GM19240 (cell line): ENCODE data around the gene MYOT.
"Not testable (repeated sequence)": the region's sequence is repeated elsewhere in the genome, so short reads cannot be mapped to it uniquely, and the experiment has no call there.

Experiments
- DNase-seq: peaks from one replicate; pipeline ENCODE4 v3.0.0; 2011; ENCODE audit warnings: low spot score; ENCODE audit not compliant: insufficient read length

Gene MYOT

DNA sequence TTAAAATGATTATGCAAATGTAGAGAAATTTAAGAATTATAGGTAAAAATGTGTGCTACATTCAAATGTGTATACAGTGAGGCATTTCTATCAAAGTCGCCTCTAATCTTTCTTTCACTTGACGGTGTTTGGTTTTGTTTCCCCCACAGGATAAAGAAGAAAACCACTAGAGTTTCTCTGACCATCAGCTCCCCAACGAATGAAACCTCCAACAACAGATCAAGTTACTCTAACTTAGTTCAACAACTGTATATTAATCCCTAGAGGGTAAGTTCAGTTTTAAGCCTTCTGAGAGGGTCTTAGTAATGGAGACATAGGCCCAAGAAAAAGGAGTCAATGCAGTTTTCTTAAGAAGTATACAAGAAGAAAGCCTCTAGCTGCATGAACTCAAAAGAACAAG lies 11.5 kb upstream of the MYOT start:
- no peak for DNase-seq

DNA sequence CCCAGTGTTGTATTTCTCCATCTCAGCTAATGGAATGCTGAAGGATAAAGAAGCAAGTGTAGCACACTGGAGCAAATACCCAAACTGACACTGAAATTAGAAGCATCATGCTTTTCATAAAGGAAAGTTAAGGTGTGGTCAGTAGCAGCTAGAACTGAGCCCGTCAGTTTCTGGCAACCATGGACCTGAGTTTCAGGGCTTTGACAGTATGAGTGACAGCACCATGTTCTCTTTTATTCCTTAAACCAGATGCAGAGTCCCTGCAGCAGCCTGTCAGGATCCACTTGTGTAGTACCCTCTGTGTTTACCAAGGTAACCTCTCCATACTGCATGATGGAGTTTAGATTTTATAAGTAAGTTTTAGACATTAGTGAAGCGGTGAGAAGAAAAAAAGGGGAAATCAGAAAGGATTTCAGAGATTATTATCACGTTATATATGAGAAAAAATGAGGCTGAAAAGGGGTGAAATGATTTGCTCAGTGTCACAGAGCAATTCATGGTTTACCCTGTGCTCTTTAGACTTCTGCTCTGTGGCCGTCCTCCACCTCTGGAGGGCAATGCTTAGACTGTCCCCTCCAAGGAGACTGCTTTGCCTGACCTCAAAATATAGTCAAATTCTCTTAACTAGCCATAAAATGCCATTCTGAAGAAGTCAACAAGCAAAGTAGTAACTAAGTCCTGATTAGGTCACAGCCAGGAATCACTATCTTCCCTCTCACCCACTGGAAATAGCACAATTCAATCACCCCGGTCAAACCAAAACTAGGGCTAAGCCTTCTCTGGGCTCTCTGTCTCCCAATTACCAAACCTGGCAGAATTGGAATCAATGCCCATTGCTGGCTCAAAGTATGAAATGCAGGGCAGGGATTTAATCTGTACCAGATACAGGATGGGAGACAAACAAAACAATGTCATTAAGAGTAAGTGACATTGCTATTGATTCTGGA lies 10.5 kb upstream of the MYOT start:
- no peak for DNase-seq

DNA sequence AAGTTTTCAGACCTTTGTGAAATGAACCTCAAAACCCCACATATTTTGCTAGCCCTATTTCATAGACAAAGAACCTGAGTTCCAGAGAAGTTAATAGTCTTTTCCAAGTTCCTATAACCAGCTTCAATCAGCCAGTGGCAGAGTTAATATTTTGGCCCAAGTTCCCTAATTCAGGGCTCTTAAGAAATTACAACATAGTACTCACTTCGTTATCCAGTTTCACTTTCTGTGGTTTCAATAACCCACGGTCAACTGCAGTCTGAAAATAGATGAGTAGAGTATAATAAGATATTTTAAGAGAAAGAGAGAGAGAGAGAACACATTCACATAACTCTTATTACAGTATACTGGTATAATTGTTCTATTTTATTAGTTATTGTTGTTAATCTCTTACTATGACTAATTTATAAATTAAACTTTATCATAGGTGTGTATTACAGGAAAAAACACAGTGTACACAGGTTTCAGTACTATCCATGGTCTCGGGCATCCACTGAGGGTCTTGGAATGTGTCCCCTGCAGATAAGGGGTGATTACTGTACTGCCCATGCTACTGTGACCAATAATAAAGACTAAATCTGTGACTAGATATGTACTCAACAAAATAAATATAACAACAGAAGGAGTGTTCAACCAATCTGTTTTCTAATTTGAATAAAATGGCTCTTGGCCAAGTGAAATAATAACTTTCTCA lies 9.3 kb upstream of the MYOT start:
- DNase-seq = no peak

DNA sequence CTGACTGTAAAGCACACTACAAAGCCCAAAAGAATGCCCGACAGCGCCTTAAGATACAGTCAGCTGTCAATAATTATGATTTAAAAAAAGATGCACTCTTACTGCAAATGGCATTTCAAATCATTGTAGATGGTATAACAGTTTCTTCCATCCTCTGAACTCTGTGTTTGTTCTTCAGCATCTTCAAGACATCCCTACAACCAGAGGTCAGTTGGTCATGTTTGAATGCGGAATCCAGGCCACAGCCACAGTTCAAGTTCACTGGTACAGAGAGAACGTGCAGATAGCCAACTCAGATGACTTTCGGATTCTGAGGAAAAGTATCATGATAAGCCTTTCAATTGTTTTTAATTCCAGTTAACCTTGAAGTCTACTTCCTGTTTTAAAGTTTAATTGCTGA lies 8.7 kb upstream of the MYOT start:
- no peak for DNase-seq

DNA sequence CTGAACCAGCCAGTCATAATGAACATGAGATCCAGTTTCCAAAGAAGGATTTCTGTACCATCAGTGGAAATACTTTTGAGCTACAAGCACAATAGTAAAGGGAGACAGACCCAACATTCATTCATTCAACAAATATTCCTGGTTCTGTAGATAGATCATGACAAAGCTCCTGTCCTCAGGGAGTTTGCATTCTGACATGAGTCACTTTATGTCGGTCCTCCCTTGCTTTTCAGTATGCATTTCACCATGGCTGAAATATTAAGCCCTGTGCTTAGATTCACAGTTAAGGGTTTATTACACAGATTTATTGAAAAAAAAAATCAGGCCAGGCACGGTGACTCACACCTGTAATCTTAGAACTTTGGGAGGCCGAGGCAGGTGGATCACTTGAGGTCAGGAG lies 5.4 kb upstream of the MYOT start:
- DNase-seq = no peak

DNA sequence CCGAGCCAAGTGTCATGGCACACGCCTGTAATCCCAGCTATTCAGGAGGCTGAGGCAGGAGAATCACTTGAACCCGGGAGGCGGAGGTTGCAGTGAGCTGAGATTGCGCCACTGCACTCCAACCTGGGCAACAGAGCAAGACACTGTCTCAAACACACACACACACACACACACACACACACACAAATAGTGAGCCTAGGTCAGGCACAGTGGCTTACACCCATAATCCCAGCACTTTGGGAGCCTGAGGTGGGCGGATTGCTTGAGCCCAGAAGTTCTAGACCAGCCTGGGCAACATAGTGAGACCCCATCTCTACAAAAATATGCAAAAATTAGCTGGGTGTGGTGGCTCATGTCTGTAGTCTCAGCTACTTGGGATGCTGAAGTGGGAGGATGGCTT lies 4.0 kb upstream of the MYOT start:
- DNase-seq = not testable (repeated sequence)

DNA sequence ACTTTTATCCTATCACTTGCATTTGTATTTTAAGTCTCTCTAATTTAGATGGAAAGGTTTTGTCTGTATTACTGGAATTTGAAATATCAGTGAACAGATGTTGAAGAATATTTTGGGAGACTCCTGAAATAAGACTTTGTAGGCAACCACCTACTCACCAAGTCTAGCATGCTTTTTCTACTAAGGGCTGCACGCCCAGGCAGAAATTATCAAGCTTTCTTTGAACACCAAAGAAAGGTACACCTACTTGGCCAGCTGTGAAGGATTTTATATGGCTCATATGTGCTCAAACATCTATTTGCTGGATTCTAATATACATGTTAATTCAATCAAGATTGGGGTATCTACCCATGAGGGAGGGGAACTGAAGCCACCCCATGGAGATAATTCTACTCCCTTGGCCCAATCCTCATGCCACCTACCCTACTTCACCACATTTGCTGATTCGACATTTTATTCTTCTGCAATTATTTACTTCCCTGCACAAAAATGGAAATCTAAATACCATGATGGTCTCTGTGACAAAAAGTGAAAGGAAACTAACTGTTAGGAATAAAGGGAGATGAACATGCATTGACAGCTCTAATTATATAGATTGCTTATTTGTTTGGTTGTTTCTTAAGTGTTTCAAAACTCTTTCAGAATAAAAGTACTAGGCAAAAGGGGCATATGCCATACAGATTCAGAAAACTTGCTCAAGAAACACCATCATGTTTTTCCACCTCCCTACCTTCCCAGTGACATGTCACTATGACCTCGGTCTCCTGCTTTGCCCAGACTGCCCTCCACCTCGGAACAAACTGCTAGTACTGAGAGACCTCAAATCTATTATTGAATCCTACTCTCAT lies 895 bp upstream of the MYOT start:
- DNase-seq = no peak

DNA sequence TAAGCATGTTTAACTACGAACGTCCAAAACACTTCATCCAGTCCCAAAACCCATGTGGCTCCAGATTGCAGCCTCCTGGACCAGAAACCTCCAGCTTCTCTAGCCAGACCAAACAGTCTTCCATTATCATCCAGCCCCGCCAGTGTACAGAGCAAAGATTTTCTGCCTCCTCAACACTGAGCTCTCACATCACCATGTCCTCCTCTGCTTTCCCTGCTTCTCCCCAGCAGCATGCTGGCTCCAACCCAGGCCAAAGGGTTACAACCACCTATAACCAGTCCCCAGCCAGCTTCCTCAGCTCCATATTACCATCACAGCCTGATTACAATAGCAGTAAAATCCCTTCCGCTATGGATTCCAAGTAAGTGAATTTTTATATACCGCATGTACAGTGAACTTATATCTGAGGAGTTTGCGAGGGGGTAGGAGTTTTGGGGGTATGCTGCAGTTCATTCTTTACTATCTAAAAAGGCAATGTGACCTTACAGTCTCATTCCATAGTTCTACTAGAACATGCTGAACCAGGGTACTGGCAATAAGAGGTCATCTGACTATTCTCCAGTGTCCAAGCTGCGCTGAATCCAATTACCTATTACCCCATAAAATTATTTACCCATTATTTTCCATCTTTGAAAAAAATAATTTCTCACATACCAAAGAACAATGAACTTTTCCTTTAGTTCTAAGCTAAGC lies 3.1 kb downstream of the MYOT start:
- DNase-seq = no peak

DNA sequence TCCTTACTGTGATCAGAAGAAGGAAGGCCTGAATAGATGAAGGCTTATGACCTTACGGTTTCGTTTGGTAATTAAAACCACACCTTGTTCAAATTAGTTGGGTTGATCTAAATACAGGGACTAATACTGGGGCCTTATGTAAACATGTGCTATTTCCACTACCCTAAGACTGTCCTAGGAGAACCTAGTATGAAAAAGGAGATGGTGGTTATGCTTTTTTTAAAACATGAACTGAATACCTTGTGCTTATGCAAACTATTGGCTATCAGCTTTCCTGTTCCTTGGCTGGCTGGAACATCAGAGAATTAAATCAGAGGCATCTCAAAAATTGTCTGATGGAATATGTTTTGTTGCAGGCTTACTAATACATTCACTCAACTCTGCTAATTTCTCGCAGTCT lies 3.9 kb downstream of the MYOT start:
- DNase-seq = no peak

DNA sequence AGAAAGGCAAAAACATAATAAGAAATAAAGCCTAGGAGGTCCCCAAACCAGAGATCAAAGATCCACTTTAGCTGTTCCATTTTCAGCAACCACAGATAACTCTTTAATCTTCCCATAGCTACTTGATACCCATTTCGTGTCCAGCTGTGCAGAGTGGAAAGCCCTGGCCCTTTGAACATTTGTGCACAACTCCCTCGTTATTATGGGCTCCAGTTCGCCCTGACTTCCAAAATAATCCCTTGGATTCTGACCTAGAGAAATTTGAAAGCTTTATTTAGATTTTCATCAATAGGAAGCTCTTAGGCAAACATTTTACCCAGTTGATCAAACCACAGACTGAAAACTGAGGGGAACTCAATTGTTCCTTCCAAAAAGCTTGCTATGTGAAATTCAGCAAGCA lies 4.8 kb downstream of the MYOT start:
- DNase-seq = no peak

DNA sequence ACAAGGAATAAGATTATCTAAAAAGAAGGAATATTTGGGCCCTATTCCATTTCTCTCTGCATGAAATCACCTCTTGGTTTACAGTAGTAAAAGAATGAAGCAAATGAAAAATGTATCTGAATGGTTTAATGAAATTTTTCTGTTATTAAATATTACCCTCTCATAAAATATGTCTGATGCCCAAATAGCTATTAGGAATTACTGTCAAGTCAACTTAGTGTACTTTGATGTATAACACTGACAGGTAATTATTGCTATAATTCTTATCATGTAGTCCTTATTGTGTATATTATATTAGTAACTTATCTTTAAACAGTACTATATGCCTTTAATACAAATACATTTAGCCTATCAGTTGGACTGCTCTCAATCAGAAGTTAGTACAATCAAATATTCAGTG lies 8.4 kb downstream of the MYOT start:
- DNase-seq = no peak

DNA sequence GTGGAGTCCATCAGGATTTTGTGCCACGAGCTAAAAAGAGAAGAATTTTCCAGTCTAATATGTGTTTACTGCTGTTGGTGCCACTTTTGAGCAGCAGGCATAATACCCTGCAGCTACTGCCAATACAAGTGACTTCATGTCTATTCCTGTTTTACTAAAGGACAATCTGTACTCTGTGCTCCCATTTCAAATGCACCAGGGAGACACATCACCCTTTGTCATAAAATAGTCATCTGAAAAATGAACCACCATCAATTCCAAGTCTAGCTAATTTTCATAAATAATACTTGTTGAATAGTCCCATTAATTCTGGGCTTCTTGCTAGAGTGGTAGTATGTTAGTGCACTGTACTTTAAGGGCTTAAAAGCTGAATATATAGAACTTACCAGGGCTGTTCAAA lies 12.7 kb downstream of the MYOT start:
- no peak for DNase-seq

DNA sequence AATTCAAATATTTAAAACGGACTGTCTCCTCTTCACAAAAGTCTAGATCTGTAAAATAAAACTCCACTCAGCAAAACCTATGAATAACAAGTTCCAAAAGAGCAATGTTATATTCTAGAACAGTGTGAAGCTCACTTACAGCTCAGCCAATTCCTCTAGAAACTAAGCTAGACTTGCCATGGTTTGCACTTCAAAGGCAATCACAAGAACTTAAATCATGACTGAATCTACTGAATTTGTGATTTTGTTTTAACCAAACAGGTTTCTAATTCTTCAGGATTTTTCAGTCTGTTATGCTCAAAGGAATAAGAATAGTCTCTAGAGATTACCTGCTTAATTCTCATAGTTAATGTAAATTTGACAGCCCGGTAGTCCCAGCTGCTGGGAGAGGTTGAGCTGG lies 20.2 kb downstream of the MYOT start:
- no peak for DNase-seq

DNA sequence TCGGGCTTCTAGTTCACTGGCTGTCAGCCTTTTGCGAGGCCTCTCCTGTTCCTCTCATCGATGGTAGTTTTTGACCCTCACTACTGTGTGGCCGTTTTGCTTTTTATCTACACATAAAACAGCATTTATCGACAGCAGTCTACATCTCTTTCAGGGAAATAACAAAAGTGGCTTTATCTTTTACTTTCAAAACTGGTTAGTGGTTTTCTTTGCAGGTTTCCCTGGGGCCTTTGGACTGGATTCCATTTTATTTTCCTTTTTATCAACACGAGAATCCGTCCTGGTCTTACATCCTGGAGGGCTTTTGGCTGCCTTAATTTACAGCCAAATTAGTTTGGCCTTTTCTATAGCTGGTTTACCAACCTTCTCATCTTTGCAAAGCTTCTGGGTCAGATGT lies 20.8 kb downstream of the MYOT start:
- DNase-seq = no peak

DNA sequence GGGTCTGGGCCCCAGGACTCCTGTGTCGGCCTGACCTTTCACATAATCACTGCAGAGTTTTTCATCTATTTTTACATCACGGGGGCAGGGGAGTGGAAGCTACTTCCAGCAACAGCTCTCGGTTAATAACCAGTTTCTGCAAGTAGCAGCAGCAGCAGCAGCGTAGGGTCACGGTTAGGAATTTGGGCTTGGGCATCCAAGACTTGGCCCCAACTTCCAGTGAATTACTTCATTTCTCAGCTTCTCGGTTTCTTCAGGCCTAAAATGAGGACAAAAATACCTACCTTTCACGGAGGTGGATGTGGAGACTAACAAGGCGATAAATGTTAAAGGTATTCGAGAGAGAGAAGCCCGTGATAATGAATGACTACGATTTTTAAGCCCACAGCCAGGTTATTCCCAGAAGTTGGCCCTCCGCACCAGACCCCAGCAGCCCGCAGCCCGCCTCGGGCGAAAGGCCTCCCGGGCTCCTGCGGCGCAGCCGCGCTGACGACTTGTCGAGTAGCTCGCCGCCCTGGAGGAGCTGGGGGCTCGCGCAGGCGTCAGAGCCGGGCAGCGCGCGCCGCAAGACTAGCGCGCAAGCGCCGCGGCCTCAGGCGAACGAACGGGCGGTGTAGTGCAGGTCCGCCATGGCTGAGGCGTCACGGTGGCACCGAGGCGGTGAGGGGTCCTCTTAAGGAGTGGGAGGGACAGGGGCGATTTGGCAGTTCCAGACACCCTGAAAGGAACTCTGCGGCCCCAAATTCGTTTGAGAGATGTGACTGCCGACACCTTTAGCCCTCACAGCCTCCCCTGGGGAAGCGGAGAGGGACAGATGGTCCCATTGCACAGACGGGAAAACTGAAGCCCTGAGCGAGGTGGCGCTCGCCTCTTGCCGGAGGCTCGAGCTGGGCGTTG lies 21.5 kb downstream of the MYOT start, which contains the start of gene PKD2L2:
TSS of gene PKD2L2 (plus strand) at position 595 of the 897 bp plus-strand sequence. CDS start at position 630, 35 bp downstream.
- peak; percentile 19 for DNase-seq

DNA sequence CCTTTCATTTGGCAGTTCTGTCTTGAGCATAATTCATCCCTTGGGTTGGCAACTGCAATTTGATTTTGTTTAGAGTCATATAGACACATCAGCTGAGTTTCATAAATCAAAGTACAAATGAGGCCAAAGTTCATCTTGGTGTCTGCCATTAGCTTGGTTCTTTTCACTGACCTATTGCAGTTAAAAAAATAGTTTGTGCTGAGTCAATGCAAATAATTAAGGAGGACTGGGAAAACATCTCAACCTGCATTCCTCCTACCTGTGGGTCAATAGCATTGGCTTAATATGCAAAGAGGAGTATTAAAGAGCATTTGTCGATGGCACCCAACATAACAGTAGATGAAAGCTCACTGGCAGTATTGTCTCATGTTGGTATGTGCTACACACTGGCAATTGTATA lies 23.2 kb downstream of the MYOT start:
- no peak for DNase-seq

DNA sequence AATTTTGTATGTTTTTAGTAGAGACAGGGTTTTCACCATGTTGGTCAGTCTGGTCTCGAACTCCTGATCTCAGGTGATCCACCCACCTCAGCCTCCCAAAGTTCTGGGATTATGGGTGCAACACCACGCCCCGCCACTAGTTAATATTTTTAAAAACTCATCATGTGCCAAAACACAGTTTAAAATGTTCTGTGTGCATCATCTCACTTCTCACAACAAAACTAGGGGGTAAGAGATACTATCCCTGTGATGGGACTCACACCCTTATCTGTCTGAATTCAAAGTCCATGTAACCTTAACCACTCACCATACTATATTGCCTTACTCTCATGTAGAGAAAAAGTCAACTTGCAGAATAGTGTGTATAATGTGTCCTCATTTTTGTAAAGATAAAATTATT lies 24.2 kb downstream of the MYOT start:
- no peak for DNase-seq

DNA sequence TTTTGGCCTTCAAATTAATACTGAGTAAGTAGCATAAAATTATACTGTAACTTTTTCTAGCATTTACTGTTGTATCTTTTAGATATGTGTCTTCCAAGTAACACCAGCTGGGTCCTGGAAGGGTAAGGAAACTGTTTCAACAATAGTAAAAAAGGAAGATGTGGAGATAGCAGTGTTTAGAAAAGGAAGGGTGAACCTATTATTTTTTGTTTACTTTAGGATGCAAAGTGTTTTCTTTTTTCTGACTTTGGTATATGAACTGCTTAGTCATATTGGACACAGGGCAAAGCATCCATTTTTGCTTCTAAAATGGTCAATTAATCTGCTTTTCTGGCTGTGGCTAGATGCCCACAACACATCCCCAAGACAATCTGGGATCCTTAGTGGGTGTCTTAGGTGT lies 26.9 kb downstream of the MYOT start:
- DNase-seq = no peak

DNA sequence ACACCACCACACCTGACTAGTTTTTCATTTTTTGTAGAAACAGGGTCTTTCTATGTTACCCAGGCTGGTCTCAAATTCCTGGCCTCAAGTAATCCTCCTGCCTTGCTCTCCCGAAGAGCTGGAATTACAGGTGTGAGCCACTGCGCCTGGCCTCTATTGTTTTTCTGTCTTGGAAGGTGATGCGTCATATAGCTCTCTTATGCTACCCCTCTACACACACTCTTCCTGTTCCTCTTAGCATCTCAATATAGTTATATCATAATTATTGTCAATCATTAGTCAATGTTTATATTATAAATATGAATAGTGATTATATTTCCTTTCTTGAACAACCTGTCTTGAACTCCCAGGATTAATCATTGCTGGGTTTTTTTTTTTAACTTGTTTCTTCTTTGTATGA lies 28.9 kb downstream of the MYOT start:
- no peak for DNase-seq

DNA sequence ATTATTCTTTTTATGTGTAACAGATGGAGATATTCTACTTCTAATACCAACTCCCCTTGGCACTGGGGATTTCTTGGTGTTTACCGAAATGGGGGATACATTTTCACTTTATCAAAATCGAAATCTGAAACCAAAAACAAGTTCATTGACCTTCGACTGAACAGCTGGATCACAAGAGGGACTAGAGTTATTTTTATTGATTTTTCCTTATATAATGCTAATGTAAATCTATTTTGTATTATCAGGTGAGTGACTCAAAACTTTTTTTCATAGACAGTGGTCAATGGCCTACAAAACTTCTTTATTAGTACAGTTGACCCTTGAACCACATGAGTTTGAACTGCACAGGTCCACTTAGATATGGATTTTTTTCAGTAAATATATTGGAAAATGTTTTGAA lies 31.8 kb downstream of the MYOT start:
- DNase-seq = no peak
